Eye (tissue), 1 donor: ENCODE data around the gene SOBP.

Experiments
- DNase-seq: peaks from one replicate; pipeline ENCODE4 v3.0.0-alpha.2; 2015

The SOBP gene

DNA sequence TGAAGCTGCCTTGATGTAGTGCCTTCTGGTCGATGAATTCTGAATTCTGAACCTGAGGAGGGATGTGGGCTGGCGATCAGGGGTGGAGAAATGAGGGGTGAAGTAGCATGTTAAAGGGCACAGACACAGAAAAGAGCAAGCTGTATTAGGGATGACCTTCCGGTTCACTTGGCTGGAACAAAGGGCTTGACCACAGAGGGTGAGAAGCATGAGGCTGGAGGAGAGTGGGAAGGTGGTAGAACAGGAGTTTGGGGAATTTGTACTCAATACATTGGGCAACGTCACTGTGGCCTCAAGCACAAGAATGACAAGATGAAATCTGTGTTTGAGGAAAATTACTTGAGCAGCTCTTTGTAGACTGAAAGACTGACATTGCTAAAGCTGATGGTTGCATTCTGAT, 155.8 kb downstream of the SOBP start:
- DNase-seq = peak; percentile 79

DNA sequence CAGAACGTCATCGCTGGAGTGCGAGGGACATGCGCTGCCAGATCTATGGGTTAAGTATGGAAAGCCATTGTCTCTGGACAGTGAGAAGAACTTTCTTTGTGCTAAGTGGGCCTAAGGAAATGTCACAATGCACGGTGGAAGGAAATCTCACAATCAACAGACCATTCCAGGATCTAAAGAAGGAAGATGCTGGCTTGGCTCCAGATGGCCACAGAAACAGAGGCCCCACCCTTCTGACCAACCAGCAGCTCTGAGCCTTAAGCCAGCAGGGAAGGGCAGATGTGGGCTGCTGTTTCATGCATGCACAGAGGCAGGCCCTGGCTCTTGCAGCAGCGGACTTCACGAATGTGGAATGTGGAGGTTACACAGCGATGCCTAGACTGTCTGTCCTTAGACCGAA, 156.3 kb downstream of the SOBP start:
- DNase-seq = no peak

DNA sequence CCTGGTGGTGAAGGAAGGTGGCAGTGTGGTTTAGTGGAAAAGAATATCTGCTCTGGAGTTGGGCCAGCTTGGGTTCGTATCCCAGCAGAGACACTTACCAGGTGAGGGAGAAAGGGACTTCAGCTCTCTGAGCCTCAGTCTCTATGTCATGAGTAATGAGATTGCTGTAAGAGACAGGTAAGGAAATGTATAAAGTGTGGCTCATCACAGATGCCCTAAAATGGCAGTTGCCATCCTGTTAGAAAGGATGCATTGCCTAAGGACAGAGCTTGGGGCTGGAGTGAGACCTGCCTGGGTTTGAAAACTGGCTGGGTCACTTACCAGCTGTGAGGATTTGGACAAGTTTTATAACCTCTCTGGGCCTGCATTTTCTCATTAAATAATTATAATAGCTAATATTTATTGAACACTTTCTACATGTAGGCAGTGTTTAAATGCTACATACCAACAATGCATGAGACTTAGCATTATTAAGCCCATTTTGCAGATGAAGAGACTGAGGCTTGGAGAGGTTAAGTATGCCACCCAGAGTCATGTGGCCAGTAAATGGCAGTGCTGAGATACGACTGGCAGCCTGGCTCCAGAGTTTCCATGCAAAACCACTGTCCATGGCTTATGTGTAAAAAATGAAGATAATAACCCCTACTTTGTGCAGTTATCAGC, 157.0 kb downstream of the SOBP start:
- no peak for DNase-seq

DNA sequence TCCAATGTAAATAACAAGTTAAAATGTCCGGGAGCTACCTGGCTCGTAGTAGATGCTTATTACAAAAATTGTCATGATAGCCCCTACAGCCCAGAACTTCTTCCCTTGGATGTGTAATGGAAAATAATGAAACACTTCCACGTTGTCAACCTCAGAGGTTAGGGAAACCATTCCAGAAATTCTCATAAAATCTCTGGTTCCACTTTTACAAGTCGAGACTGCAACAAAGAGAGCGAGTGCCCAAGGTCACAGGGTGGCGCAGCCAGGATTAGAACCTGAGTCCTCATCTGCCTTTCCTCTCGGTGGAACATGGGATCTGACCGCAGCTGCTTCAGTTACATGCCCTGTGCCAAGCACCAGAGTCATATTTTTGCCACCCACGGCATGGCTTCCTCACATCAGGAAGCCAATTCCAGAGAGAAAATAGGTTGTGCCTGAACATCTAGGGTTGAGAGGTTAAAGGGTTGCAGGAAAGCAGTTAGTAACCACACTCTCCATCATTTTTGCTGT, 157.6 kb downstream of the SOBP start:
- no peak for DNase-seq

DNA sequence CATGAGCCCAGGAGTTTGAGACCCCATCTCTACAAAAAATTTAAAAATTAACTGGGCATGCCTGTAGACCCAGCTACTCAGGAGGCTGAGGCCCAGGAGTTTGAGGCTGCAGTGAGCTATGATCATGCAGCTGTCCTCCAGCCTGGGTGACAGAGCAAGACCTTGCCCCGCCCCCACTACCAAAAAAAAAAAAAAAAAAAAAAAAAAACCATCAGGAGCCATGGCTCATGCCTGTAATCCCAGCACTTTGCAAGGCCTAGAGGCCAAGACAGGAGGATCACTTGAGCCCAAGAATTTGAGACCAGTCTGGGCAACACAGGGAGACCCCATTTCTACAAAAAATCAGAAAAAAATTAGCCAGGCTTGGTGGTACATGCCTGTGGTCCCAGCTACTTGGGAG, 159.1 kb downstream of the SOBP start:
- no peak for DNase-seq

DNA sequence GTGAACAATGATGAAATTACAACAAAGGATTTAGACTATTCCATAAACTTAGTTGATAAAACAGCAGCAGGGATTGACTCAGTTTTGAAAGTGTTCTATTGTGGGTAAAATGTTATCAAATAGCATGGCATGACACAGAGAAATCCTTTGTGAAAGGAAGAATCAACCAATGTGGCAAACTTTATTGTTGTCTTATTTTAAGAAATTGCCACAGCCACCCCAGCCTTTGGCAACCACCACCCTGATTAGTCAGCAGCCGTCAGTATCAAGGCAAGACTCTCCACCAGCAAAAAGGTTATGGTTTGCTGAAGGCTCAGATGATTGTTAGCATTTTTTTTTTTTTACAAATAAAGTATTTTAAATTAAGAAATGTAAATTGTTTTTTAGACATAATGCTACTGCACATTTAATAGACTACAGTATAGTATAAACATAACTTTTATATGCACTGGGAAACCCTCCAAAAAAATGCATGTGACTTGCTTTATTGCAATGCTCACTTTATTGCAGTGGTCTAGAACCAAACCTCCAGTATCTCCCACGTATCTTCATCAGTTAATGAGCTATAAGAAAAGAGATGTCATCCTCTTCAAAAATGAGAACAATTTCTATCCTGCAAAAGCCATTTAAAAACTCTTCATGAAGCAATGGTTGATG, 162.7 kb downstream of the SOBP start:
- DNase-seq = no peak

DNA sequence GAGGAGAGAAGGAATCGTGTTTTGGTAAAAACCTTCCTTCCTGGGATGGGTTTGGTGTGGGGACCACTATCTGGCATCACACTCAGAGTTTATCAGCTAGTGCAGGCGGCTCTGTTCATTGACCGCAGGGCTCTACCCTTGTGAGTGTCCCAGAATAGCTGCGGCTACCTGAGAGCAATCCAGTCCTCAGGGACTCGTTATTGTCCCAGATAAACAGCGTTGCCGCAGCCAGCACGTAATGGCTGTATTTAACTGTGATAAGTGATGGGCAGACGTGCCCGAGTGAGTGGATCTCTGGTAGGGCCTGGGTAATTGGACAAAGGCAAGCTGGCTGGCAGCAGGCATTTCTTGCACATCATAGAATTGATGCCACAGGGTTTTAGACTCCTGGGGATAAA, 163.3 kb downstream of the SOBP start:
- no peak for DNase-seq

DNA sequence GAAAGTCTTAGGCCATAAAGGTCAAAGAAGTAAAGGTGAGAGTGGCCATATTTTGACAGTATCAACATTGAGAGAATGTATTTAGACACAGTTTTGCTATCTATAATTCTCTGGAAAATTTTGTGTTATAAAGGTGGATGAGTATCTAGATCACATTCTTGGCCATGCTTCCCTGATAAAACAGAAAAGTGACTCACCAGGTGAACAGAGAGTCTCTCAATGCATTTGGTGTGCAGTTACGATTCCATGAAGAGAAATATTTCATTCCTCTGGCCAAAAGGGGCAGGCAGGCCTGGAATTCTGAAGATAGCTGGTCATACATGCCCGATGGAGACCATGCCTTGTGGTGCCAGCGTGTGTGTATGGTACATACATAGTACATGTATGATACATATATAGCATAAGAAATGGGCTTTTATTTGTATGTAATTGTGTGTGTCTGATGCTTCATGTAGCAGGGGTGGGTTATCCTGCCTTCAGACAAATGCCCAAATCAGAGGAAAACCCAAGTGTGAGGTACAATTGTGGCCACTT, 164.0 kb downstream of the SOBP start:
- DNase-seq = no peak

DNA sequence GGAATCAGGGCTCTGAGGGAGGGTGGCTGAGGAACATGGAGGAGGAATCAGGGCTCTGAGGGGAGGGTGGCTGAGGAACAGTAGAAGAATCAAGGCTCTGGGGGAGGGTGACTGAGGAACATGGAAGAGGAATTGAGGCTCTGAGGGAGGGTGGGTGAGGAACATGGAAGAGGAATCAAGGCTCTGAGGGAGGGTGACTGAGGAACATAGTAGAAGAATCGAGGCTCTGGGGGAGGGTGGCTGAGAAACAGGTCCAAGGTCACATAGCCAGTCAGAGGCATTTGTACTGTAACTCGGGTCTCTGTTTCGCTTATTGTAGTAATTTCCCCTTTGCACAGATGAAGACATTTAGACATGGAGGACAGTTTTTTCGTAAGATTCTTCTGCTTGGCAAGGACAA, 164.8 kb downstream of the SOBP start:
- no peak for DNase-seq

DNA sequence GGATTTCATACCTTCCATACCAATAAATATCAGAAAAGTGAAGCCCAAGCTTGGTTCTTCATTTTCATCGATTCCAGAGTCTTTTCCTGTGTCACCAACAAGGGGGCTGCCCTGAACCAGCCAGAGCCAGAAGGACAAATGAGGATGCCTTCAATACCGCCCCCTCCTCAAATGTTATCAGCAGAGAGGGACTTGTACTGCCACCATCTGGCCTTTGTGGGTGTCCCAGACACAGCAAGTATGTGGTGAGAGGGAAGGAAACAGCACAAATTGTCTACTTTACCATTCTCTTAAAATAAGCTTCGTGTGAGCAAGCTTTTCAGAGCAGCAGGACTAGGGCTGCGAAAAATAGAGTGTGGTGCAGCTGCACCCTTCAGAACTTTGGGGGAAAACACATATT, 165.3 kb downstream of the SOBP start:
- DNase-seq = peak; percentile 75

DNA sequence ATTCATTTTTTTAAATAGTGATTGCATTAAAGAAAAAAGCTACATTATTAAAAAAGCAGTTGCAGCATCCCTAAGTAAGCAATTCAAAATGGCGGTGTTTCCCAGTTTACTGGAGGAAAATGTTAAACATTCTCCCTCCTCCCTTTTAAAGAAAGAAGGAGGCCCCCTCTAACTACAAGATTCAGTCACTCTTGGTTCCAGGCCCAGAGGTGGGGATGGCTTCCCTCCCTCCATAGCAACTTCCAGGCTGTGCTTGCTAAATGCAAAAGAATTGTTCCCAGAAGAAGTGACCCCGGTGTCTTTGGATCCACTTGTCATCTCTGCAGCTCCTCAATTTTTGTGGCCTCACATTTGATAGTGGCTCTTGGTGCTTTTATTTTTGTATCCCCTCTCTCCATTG, 165.9 kb downstream of the SOBP start:
- no peak for DNase-seq

DNA sequence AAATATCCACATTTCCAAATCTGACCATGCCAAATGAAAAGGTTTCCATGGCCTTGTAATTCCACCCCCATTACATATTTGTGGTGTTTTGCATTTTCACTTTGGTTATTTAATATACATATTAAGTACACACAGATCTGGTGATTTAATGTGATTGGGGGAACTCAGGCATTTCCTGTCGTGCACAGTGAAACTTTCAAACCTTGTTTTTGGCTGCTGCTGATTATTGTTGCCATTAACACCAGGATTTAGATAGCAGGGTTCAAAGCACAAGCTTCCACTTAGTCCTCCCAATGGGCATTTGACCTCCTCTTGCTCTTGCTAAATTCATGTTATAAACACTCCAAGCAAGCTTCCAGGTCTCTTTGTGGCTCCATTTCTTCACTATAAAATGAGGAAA, 166.5 kb downstream of the SOBP start:
- DNase-seq = no peak

DNA sequence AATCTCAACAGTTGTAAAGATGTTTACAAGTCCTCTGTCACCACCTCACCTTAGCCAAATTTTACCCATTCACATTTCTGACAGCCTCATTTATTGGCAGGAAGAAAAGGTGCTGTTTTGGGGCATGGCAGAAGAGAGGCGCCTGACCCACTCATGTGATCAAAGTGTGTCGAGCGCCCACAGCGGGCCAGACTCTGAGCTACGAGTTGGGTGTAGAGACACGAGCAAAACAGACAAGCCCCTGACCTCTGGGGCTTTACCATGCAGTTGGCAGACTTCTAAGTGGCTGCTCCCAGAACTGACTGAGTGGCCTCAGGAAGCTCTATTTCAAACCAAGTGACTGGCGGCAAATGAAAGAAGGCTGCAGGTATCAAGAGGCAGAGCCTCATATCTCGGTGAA, 167.0 kb downstream of the SOBP start:
- DNase-seq = no peak

DNA sequence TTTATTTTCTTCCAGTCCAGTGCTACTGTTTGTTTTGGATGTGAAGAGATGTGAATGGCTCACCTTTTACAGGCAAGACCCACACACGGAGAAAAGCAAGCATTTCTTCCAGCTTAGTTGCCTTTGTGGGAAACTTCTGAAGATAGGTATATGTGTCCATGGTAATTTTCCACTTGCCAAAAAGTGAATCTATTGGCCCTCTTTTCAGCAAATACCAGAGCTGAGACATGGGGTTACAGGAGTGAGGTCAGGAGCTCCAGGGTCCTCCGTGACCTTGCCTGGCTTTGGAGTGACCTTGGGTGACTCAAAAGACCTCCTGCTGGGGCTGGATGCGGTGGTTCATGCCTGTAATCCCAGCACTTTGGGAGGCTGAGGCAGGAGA, 167.4 kb downstream of the SOBP start:
- no peak for DNase-seq

DNA sequence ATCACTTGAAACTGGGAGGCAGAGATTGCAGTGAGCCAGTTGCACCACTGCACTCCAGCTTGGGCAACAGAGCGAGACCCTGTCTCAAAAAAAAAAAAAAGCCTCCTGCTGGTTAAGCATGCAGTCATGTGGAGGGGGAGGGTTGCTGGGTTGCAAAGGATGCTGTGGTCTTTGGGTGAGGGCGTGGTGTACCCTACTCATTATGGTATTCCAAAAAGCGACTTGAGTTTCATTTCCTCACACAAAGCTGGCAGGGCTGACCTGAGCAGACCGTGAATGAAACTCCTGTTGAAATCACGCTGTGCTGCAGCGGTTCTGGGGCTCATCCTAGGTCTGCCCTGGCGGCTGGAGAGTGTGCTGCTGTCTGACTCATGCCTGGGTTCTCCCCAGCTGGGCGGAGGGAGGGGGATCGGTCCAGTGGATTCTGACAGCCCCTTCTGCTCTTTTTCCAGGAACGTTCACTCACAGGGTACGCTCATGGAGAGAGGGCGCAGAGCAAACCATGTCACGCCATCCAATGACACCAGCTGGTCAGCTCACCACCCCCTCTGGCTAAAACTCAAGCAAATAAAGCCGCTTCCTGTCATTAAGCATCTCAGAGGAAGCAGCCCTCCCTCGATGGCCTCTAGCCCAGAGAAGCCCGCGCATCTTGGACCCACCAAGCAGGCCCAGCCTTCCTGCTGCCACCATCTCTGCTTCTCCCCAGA, 168.0 kb downstream of the SOBP start:
- DNase-seq = peak; percentile 46

DNA sequence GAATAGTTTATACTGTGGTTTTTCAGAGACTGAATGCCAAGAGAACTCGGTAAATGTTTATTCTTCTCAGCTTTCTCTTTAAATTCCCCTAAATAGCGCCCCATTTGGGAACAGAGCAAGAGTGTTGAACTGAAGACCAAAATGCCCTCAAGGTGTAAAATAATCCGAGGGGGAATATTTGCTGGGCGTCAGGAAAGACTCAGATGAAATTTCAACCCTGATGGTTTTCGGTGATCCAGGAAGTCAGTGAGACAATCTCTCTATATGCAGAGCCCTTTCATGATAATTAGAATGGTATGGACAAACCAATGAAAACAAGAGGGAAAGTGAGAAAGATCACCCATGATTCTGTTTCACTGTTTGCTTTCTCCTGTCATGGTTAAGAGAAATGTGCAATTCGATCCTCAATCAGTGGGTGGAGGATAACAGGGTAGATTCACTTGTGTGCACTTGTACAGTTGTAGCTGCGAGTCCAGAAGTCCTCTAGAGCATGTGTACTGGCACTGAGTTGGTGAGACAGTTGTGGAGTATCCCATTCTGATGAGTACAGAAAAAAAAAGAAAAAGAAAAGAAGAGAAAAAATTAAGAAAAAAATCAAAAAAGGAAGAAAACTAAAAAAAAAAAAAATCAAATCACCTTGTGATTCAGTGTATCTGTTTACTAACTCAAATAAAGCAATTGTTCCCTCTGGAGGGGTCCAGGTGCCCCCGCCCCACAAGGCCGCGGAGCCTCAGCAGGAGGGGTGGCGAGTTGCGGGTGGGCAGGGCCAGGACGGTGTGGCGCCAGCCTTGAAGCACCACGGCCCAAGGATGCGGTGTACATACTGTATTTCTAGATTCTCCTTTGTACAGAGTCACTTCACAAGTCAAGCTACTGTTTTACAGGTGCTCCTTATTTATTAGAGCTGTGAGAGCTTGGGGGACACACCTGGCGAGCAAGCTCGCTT, 169.3 kb downstream of the SOBP start:
- no peak for DNase-seq

DNA sequence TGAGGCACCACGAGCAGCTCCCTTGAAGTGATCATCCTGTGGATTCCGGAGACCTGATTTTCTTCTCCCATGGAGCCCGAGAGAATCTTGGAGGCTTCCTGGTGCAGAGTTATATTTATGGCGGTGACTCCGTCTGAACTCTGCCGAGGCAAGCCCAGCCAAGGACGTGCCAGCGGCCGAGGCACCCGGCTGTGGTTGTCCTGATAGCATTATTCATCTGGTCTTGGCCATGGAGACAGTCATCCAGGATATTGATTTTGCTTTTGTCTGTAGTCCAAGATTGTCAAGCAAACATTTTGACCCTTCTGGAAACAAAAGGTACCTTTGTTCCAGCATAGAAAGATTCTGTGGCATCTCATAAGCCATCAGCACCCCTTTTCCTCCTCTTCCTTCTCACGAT, 170.9 kb downstream of the SOBP start:
- no peak for DNase-seq

DNA sequence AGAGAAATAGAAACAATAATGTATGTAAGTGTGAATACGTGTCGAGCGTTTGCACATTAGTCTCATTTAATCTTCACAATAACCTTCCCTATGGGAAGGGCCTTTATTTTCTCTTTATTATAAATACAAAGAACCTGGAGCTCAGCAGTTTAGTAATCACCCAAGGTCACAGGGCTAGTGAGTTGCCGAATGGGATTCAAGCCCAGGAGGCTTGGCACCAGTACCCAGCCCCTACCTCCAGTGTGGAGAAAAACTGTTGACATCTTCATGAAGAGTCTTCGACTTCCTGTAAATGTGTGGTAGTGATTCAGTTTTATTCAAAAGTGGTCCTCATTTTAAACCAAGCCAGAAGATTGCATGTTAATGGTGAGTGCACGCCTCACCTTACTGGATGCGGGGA, 171.4 kb downstream of the SOBP start:
- no peak for DNase-seq

DNA sequence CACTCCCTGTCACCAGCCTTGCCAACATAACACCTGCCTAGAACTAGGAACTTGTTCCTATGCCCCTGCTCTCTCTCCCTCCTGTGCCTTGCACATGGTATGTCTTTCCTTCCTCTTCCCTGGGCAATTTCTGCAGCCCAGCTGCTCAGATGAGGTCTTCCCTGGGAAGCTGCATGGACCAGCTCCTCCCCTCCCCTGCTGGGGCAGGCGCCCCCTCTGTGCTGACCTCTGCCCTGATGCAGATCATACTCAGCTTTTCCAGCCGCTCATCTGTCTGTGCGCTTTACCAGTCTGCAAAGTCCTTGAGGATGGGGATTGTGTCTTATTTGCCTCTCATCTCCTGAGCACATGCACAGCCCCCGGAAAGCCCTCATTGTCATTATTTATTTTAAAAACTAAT, 172.4 kb downstream of the SOBP start:
- DNase-seq = peak; percentile 54

DNA sequence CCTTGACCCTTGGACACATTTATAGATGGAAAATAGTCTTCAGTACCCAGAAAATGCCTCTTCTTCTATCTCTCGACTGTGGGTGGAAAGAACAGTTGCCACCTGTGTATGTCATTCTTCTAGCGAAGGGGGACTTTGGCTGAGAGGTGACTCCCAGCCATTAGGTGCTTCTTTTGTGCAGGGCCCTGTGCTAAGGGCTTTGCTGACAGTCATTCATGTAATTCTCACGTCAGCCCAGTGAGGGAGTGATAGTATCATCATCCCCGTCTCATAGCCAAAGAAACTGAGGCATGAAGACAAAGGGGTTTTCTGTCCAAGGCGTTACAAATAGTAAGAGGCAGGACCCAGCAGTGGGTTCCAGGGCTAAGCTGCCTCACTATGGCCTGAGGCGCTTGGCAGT, 173.4 kb downstream of the SOBP start:
- DNase-seq = no peak

DNA sequence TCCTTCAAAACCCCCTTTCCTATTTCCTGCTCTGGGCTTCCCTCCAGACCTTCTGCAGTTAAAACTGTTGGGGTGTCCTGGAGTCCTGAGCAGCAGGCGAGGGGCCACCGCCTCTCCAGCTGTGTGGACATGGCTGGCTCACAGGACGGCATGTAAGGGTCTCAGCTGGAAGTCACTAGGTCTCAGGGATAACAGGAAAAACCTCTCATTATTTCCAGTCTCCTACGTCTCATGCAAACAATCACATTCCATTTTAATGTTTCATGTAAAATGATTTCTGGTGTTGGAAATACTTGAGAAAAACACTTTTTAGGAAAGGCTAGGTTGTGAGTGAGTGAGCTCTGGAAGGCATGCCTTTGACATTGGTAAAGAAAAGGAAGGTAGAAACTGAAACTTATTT, 175.5 kb downstream of the SOBP start:
- no peak for DNase-seq

DNA sequence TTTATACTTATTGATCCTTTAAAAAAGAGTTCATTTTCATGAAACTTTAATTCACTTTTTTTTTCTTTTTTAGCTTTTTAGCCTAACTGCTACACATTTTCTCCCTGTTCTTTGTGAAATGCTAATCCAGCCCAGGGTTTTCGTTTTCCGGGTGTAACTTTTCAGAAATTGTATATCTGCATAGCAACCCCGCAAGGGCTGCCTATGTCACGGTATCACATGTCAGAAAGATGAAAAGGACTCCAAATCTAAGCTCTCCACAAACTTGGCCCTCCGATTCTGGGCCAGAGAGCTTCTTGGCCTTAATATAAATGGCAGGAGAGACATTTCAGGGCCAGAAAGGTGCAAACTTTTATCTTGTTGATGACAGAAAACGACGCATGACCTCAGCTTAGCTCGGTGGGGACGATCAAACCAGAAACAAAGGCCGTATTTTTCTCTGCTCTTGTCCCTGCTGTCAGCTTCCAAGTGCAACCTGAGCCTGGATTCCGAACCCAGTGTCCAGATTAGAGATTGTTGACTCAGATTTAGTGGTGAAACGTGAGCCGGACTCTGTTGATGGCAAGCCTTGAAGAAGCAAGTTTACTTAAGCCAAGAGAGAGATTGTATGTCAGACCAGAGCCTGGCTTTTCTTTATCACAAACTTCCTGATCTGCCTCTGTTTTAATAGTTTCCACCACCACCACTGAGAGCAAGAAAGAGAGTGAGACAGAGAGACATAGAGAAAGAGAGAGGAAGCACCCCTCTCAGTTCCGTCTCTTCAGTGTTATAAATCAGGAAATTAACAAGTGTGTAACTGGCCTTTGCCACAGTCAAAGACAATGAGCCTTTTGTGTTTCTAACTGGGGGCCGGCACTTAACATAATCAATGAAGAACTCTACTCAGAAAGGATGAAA, 176.4 kb downstream of the SOBP start:
- DNase-seq = peak; percentile 65
